ENCODE results near the gene COL20A1. TPM values are rescaled to one million over a fixed set of nuclear protein-coding genes. Genes with fewer than 3 reads are reported as not detected.
A peak's percentile ranks its signal among the peaks of the same experiment; 100 is the strongest.
"Not testable (repeated sequence)": the region's sequence is repeated elsewhere in the genome, so short reads cannot be mapped to it uniquely, and the experiment has no call there.

Gene COL20A1
- total RNA-seq, 1 donor from 2014 or later, result not detected

DNA sequence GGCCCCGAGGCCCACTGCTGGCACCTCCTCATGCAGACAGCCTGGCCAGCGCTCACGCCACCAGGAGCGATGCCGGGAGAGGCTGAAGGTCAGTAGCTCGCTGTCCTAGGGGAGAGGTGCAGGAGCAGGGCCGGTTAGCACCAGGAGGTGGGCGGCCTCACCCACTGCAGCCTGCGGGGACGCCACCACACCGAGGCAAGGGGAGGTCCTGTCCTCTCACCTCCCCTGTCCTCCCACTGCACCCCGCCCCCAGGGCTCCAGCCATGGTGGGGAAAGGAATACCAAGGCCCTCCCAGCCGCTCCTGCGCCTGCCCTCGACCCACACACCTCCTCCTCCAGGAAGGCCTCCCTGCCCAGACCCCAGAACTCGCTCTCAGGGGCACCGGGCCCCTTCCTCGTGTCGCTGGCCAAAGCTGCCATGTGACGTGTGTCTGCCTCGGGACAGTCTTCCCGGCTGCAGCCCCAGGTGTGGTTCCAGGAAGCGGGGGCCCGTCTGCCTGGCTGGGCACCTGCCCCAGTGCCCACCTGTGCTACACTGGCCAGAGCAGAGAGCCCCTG lies 45.2 kb upstream of the COL20A1 start:
- DNase-seq (ENCODE audit: low spot score), result no peak
- Mint-ChIP-seq H3K36me3 (ENCODE audit: low read depth, unreplicated experiment) (peaks cover 2% of the 10 kb centered on the region), H3K4me1 (ENCODE audit: unreplicated experiment) (peaks cover 2% of the 10 kb centered on the region), H3K9me3 (ENCODE audit: unreplicated experiment) (no peaks in the 10 kb centered on the region), H3K4me3 (ENCODE audit: unreplicated experiment) (no peak overlapping the region), H3K27me3 (ENCODE audit: unreplicated experiment) (peaks cover 13% of the 10 kb centered on the region), H3K27ac (ENCODE audit: unreplicated experiment) (no peak overlapping the region)
- TF ChIP-seq, protein P1, sequence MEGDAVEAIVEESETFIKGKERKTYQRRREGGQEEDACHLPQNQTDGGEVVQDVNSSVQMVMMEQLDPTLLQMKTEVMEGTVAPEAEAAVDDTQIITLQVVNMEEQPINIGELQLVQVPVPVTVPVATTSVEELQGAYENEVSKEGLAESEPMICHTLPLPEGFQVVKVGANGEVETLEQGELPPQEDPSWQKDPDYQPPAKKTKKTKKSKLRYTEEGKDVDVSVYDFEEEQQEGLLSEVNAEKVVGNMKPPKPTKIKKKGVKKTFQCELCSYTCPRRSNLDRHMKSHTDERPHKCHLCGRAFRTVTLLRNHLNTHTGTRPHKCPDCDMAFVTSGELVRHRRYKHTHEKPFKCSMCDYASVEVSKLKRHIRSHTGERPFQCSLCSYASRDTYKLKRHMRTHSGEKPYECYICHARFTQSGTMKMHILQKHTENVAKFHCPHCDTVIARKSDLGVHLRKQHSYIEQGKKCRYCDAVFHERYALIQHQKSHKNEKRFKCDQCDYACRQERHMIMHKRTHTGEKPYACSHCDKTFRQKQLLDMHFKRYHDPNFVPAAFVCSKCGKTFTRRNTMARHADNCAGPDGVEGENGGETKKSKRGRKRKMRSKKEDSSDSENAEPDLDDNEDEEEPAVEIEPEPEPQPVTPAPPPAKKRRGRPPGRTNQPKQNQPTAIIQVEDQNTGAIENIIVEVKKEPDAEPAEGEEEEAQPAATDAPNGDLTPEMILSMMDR (IDR thresholded peaks at IDR 0.05; ENCODE audit: unreplicated experiment), result no peak

DNA sequence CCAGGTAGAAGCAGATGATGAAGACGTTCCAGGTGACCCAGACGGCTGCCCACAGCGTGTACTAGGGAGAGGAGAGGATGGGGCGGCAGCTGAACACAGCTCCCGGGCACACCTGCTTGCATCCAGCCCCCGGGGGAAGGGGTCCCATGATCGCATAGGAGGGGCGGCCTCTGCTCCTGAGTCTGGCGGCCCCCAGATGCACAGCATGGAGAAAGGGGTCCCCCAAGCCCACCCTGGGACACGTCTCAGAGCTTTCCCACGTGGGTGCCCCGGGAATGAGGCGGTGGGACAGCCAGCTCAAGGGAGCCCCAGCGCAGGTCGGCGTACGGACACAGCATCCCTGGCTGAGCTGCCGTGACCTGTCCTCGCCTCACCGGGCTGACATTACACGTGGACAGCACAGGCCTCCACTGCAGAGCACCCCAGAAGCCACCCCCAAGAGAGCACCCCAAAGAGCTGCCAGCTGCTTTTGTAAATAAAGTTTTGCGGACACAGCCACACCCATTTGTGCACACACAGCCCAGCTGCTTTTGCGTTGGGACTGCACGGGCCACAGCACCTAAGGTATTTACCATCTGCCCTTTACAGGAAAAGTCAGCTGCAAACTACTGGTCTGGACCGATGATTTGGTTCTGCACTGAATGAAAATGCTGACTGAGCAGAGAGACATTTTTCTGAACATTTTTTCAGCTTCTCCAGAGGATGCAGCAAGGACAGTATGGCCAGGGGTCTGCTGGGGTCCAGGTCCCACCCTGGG lies 44.0 kb upstream of the COL20A1 start:
- Mint-ChIP-seq H3K27me3 (ENCODE audit: unreplicated experiment) (peaks cover 15% of the 10 kb centered on the region), H3K4me3 (ENCODE audit: unreplicated experiment) (no peak overlapping the region), H3K4me1 (ENCODE audit: unreplicated experiment) (peaks cover 6% of the 10 kb centered on the region), H3K9me3 (ENCODE audit: unreplicated experiment) (no peaks in the 10 kb centered on the region), H3K27ac (ENCODE audit: unreplicated experiment) (no peak overlapping the region), H3K36me3 (ENCODE audit: low read depth, unreplicated experiment) (peaks cover 4% of the 10 kb centered on the region)
- TF ChIP-seq, protein P1 (IDR thresholded peaks at IDR 0.05; ENCODE audit: unreplicated experiment), result no peak
- DNase-seq (ENCODE audit: low spot score), result no peak

DNA sequence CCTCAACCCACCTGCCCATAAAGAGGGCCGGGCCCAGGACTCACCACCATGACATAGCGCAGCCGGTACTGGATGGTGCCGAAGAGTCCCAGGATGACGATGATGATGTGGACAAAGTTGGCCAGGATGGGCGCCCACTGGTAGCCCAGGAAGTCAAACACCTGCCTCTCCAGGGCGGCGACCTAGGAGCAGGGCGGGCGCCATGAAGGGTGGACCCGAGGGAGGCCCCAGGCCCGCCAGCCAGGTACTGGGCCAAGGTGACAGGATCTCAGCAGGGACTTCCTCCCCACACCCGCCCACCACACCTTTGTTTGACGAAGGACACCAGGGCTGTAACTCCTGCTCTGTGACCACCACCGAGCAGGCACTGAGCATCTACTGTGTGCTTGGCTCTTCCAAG lies 43.1 kb upstream of the COL20A1 start:
- peaks cover 16% of the 10 kb centered on the region for H3K27me3 Mint-ChIP-seq (ENCODE audit: unreplicated experiment)
- H3K36me3 Mint-ChIP-seq (ENCODE audit: low read depth, unreplicated experiment), result peaks cover 4% of the 10 kb centered on the region
- H3K4me3 Mint-ChIP-seq (ENCODE audit: unreplicated experiment), result no peak overlapping the region
- DNase-seq (ENCODE audit: low spot score), result no peak
- TF ChIP-seq, protein P1 (IDR thresholded peaks at IDR 0.05; ENCODE audit: unreplicated experiment), result no peak
- H3K27ac Mint-ChIP-seq (ENCODE audit: unreplicated experiment), result no peak overlapping the region
- peaks cover 6% of the 10 kb centered on the region for H3K4me1 Mint-ChIP-seq (ENCODE audit: unreplicated experiment)
- no peaks in the 10 kb centered on the region for H3K9me3 Mint-ChIP-seq (ENCODE audit: unreplicated experiment)

DNA sequence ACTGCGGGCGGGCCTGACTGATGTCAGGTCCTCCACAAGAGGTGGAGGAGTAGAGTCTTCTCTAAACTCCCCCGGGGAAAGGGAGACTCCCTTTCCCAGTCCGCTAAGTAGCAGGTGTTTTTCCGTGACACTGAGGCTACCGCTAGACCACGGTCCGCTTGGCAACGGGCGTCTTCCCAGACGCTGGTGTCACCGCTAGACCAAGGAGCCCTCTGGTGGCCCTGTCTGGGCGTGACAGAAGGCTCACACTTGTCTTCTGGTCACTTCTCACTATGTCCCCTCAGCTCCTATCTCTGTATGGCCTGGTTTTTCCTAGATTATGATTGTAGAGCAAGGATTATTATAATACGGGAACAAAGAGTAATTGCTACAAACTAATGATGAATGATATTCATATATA lies 41.6 kb upstream of the COL20A1 start:
- not testable (repeated sequence) for H3K9me3 Mint-ChIP-seq (ENCODE audit: unreplicated experiment); H3K27ac Mint-ChIP-seq (ENCODE audit: unreplicated experiment); H3K4me1 Mint-ChIP-seq (ENCODE audit: unreplicated experiment); H3K36me3 Mint-ChIP-seq (ENCODE audit: low read depth, unreplicated experiment); H3K4me3 Mint-ChIP-seq (ENCODE audit: unreplicated experiment)
- DNase-seq (ENCODE audit: low spot score), result peak; percentile 39
- H3K27me3 Mint-ChIP-seq (ENCODE audit: unreplicated experiment), result peaks cover 13% of the 10 kb centered on the region

DNA sequence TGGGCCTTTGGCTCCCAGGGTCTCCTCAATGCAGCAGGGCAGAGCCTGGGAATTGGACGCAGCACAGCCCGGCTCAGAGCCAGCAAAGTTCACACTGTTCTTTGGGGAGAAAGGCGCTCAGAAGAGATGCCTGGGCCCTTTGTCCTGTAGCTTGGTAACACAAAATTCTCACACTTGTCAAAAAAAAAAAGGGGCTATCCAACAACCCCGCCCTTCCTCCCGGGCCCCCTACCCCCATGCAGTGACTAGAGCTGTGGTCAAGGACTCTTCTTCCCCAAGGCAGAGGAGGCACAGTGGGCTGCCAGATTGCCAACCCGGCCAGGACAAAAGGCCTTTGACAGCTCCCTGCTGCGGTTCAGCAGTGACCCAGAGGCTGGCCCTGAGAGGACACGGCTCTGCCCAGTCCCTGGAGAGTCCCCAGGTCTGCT lies 40.7 kb upstream of the COL20A1 start:
- Mint-ChIP-seq H3K9me3 (ENCODE audit: unreplicated experiment) (peaks cover 4% of the 10 kb centered on the region), H3K36me3 (ENCODE audit: low read depth, unreplicated experiment) (peaks cover 14% of the 10 kb centered on the region), H3K27me3 (ENCODE audit: unreplicated experiment) (peaks cover 13% of the 10 kb centered on the region), H3K4me3 (ENCODE audit: unreplicated experiment) (no peak overlapping the region), H3K4me1 (ENCODE audit: unreplicated experiment) (peaks cover 14% of the 10 kb centered on the region), H3K27ac (ENCODE audit: unreplicated experiment) (no peak overlapping the region)
- no peak for DNase-seq (ENCODE audit: low spot score)
- TF ChIP-seq, protein P1 (IDR thresholded peaks at IDR 0.05; ENCODE audit: unreplicated experiment), result no peak
